Lower lobe of right lung (tissue), 2 donors: ENCODE measurements around the gene FOXK1. TPM values are rescaled to one million over a fixed set of nuclear protein-coding genes. Genes with fewer than 3 reads are reported as not detected.
A peak's percentile ranks its signal among the peaks of the same experiment; 100 is the strongest.

Source experiments
- ATAC-seq, 2 donors: fragments of 200-7000 bp; cut with Tn5 transposase; one replicate each; pipeline ENCODE4 v1.9.1; 2020 to 2022; ENCODE audit warnings: mild to moderate bottlenecking in 2 of 2, moderate library complexity in 2 of 2
- DNase-seq: peaks from one replicate; pipeline ENCODE4 v3.0.0-alpha.2; 2020
- H3K27ac ChIP-seq: fragments of 200-600 bp; one replicate; pipeline ENCODE4 v1.8.0; 2022
- H3K27me3 ChIP-seq: fragments of 200-600 bp; one replicate; pipeline ENCODE4 v1.8.0; 2022; ENCODE audit warnings: low read depth
- H3K36me3 ChIP-seq: fragments of 200-600 bp; one replicate; pipeline ENCODE4 v1.8.0; 2022; ENCODE audit warnings: mild to moderate bottlenecking
- H3K4me1 ChIP-seq: fragments of 200-600 bp; one replicate; pipeline ENCODE4 v1.8.0; 2022
- H3K4me3 ChIP-seq: fragments of 200-600 bp; one replicate; pipeline ENCODE4 v1.8.0; 2022; ENCODE audit warnings: mild to moderate bottlenecking
- H3K9me3 ChIP-seq: fragments of 200-600 bp; one replicate; pipeline ENCODE4 v1.8.0; 2022
- CTCF ChIP-seq: fragments of 200-600 bp; IDR thresholded peaks from one replicate; pipeline ENCODE4 v1.8.0; 2022; ENCODE audit warnings: antibody characterized with exemption, mild to moderate bottlenecking
- intact Hi-C: fragments of 100-400 bp; cut with DNase I; formaldehyde crosslinking; loops from one replicate; pipeline ENCODE4 v1.11.0; 2022
- microRNA-seq: library from miRNA; unstranded; fragments of <30 nt; microRNA quantifications from one replicate; pipeline ENCODE4 v1.2.0, GENCODE V29; 2020; ENCODE audit warnings: borderline number of aligned reads
- total RNA-seq: library from RNA; stranded (reverse); fragmentation: NEBNext Ultra II Directional; extraction: Animal tissue kit (Norgen Biotek cat#: 25700); gene quantifications from one replicate; pipeline ENCODE4 v1.2.1, GENCODE V29; 2021
- donor health status: DM: no; HTN: yes; CAD: no; lungs with severe emphysema.

FOXK1 gene
- total RNA-seq, 1 donor from 2014 or later: 28.8 TPM

GRCh38 chr7:4817178-4817901, 135.2 kb downstream of the FOXK1 start:
- no peaks in the 10 kb centered on the region for H3K4me1 ChIP-seq
- no peaks in the 10 kb centered on the region for H3K9me3 ChIP-seq
- H3K27me3 ChIP-seq: no peaks in the 10 kb centered on the region
- peaks cover 14% of the 10 kb centered on the region for H3K36me3 ChIP-seq
- ATAC-seq (no peak), DNase-seq (peak; percentile 44)
- no peak overlapping the region for H3K27ac ChIP-seq
- intact Hi-C loops: no loop called here
- H3K4me3 ChIP-seq: no peak overlapping the region
- TF ChIP-seq CTCF: no peak

GRCh38 chr7:4818000-4818794, 136.1 kb downstream of the FOXK1 start:
- Histone ChIP-seq H3K9me3 (no peaks in the 10 kb centered on the region), H3K4me3 (no peak overlapping the region), H3K4me1 (no peaks in the 10 kb centered on the region), H3K27ac (no peak overlapping the region), H3K27me3 (no peaks in the 10 kb centered on the region), H3K36me3 (peaks cover 11% of the 10 kb centered on the region)
- no peak for ATAC-seq
- DNase-seq: peak; percentile 38
- TF ChIP-seq CTCF: no peak
- intact Hi-C loops: no loop called here

GRCh38 chr7:4819560-4820404, 137.7 kb downstream of the FOXK1 start:
- no peak for TF ChIP-seq CTCF
- DNase-seq (peak; percentile 39), ATAC-seq (no peak)
- Histone ChIP-seq H3K27me3 (no peaks in the 10 kb centered on the region), H3K4me1 (no peaks in the 10 kb centered on the region), H3K4me3 (no peak overlapping the region), H3K9me3 (no peaks in the 10 kb centered on the region), H3K36me3 (peaks cover 6% of the 10 kb centered on the region), H3K27ac (peak overlapping the region; percentile 31)
- intact Hi-C loops: no loop called here

- Histone ChIP-seq H3K4me3 (no peak overlapping the region), H3K27ac (peak overlapping the region; percentile 31), H3K4me1 (no peaks in the 10 kb centered on the region), H3K36me3 (peaks cover 4% of the 10 kb centered on the region), H3K9me3 (no peaks in the 10 kb centered on the region), H3K27me3 (no peaks in the 10 kb centered on the region)
- intact Hi-C loops: no loop called here
- DNase-seq (peak; percentile 37), ATAC-seq (no peak)
- no peak for TF ChIP-seq CTCF
These were observed 138.4 kb downstream of the FOXK1 start for GRCh38 chr7:4820405-4820966.

Small RNAs within 50 kb of the gene (microRNA-seq; reads per million reads assigned to microRNA genes)
- not detected for gene MIR4656

Other genes starting within 250 kb of the FOXK1 start
- 50.4 TPM for gene AP5Z1, start 93.3 kb downstream of the FOXK1 start, total RNA-seq
- gene PAPOLB, start 179.7 kb downstream of the FOXK1 start, total RNA-seq: 0.24 TPM
- gene RADIL, start 201.4 kb downstream of the FOXK1 start, total RNA-seq: 9.7 TPM